SK-N-MC (cell line): ENCODE measurements around the gene METTL16.

Experiments used
- EZH2 ChIP-seq: fragments of 200-600 bp; sonication (generic); IDR thresholded peaks from one replicate; pipeline ENCODE4 v1.6.1; 2017; ENCODE audit warnings: antibody characterized with exemption
- FOXP2 ChIP-seq: optimal IDR thresholded peaks from 2 replicates; pipeline ENCODE3; 2011; ENCODE audit warnings: mild to moderate bottlenecking, moderate library complexity; ENCODE audit not compliant: insufficient read depth; ENCODE audit errors: extremely low read length, control extremely low read depth
- POLR2AphosphoS5 ChIP-seq: IDR thresholded peaks from 2 replicates; pipeline ENCODE4 v1.6.1; 2012; ENCODE audit warnings: mild to moderate bottlenecking, low read depth, low read length, borderline replicate concordance

- no peak for TF ChIP-seq EZH2
- TF ChIP-seq POLR2AphosphoS5: no peak
- TF ChIP-seq FOXP2: no peak
Measured at GRCh38 chr17:2474371-2474770, 37.3 kb downstream of the METTL16 start.
